Iris pigment epithelial cell (primary cell): ENCODE measurements around the gene SCN4B.

Experiments
- DNase-seq: peaks from one replicate; pipeline ENCODE4 v3.0.0-alpha.2; 2011; ENCODE audit warnings: low read depth

Gene SCN4B

GRCh38 chr11:118174006-118174567 lies 21.5 kb upstream of the SCN4B start:
- DNase-seq: no peak

- no peak for DNase-seq
Observed at GRCh38 chr11:118172356-118172755, 19.7 kb upstream of the SCN4B start.

- peak; percentile 39 for DNase-seq
Observed at GRCh38 chr11:118171269-118172062, 18.8 kb upstream of the SCN4B start.

GRCh38 chr11:118170882-118171268 lies 18.3 kb upstream of the SCN4B start:
- no peak for DNase-seq

GRCh38 chr11:118170231-118170630 lies 17.6 kb upstream of the SCN4B start:
- DNase-seq: no peak

- DNase-seq: no peak
Observed at GRCh38 chr11:118169300-118170140, 16.9 kb upstream of the SCN4B start.

- no peak for DNase-seq
Observed at GRCh38 chr11:118168751-118169150, 16.1 kb upstream of the SCN4B start.

- no peak for DNase-seq
Observed at GRCh38 chr11:118168316-118168715, 15.7 kb upstream of the SCN4B start.

GRCh38 chr11:118167906-118168305 lies 15.3 kb upstream of the SCN4B start:
- no peak for DNase-seq

- no peak for DNase-seq
Observed at GRCh38 chr11:118167253-118167652, 14.6 kb upstream of the SCN4B start.

- no peak for DNase-seq
Observed at GRCh38 chr11:118166641-118167040, 14.0 kb upstream of the SCN4B start.

GRCh38 chr11:118164885-118165284 lies 12.3 kb upstream of the SCN4B start:
- no peak for DNase-seq

- DNase-seq: no peak
Observed at GRCh38 chr11:118163494-118163893, 10.9 kb upstream of the SCN4B start.

GRCh38 chr11:118162846-118163245 lies 10.2 kb upstream of the SCN4B start:
- DNase-seq: no peak

GRCh38 chr11:118161786-118162185 lies 9.2 kb upstream of the SCN4B start:
- no peak for DNase-seq

- no peak for DNase-seq
Observed at GRCh38 chr11:118157186-118157895, 4.7 kb upstream of the SCN4B start.

- DNase-seq: no peak
Observed at GRCh38 chr11:118156531-118157185, 4.0 kb upstream of the SCN4B start.

GRCh38 chr11:118155776-118156530 lies 3.3 kb upstream of the SCN4B start:
- no peak for DNase-seq

- no peak for DNase-seq
Observed at GRCh38 chr11:118154641-118155040, 2.0 kb upstream of the SCN4B start.

GRCh38 chr11:118153976-118154375 lies 1.4 kb upstream of the SCN4B start:
- no peak for DNase-seq

- no peak for DNase-seq
Observed at GRCh38 chr11:118153516-118153915, 893 bp upstream of the SCN4B start.
